Kidney (tissue), 14 donors: ENCODE measurements around the gene GPN2. TPM values are rescaled to one million over a fixed set of nuclear protein-coding genes. Genes with fewer than 3 reads are reported as not detected.

Experiments
- DNase-seq, 5 donors: peaks; one replicate each; pipeline ENCODE4 v3.0.0-alpha.2; 2013 to 2020
- FAIRE-seq: peaks from 2 replicates; lab custom pipeline; 2012; peaks lifted over from hg19 to GRCh38; lab: Jason Lieb, UNC
- H3K27ac ChIP-seq, 2 donors: one replicate each; pipeline ENCODE4 v1.7.0; 2013; ENCODE audit warnings: low read depth in 2 of 2, low read length in 2 of 2, inconsistent platforms in 1 of 2
- H3K27me3 ChIP-seq: one replicate; pipeline ENCODE4 v1.7.1; 2013; ENCODE audit warnings: low read length, inconsistent platforms; ENCODE audit not compliant: control insufficient read depth, insufficient read depth
- H3K36me3 ChIP-seq, 3 donors: one replicate each; pipeline versions ENCODE4 v1.7.0 to v1.7.1; 2013; ENCODE audit warnings: low read length in 3 of 3, control low read depth in 1 of 3, inconsistent platforms in 1 of 3; ENCODE audit not compliant: insufficient read depth in 3 of 3, control insufficient read depth in 2 of 3
- H3K4me1 ChIP-seq, 3 donors: one replicate each; pipeline versions ENCODE4 v1.7.0 to v1.7.1; 2013; ENCODE audit warnings: low read length in 3 of 3, inconsistent platforms in 1 of 3, low read depth in 1 of 3; ENCODE audit not compliant: control insufficient read depth in 2 of 3, insufficient read depth in 2 of 3
- H3K4me3 ChIP-seq, 3 donors: one replicate each; pipeline versions ENCODE4 v1.7.0 to v1.8.1; 2013; ENCODE audit warnings: low read length in 3 of 3, control low read depth in 1 of 3, inconsistent platforms in 1 of 3
- H3K9ac ChIP-seq, 3 donors: one replicate each; pipeline versions ENCODE4 v1.7.0 to v1.7.1; 2013; ENCODE audit warnings: low read length in 3 of 3, control low read depth in 1 of 3, inconsistent platforms in 1 of 3
- H3K9me3 ChIP-seq, 3 donors: one replicate each; pipeline versions ENCODE4 v1.7.0 to v1.7.1; 2013; ENCODE audit warnings: low read length in 3 of 3, control low read depth in 1 of 3, inconsistent platforms in 1 of 3; ENCODE audit not compliant: control insufficient read depth in 2 of 3, insufficient read depth in 1 of 3
- intact Hi-C: fragments of 100-400 bp; cut with DNase I; formaldehyde crosslinking; loops from one replicate; pipeline ENCODE4 v1.11.1; 2022
- polyA plus RNA-seq: library from polyadenylated mRNA; stranded (reverse); fragments of 350-450 nt; fragmentation: Illumina TruSeq; extraction: RNeasy Lipid Tissue Mini Kit (QIAGEN cat#74804); gene quantifications from one replicate; pipeline ENCODE4 v1.2.3, GENCODE V29; 2014; ENCODE audit warnings: low read depth, low replicate concordance; ENCODE audit not compliant: insufficient read depth
- total RNA-seq: library from RNA; stranded (reverse); fragmentation: NEBNext Ultra II Directional; extraction: Animal tissue kit (Norgen Biotek cat#: 25700); gene quantifications from one replicate; pipeline ENCODE4 v1.2.1, GENCODE V29; 2021
- TF ChIP-seq, protein P1 (sequence below): IDR thresholded peaks from 3 replicates; pipeline ENCODE4 v1.5.1; 2012; ENCODE audit warnings: mild to moderate bottlenecking, moderate library complexity, borderline replicate concordance; ENCODE audit not compliant: insufficient read depth; ENCODE audit errors: extremely low read depth
- donor health status: control.
- donor health status: control.
- donor health status: control.
- donor health status: control.
- donor health status: control.
- donor health status: DM: yes; HTN: yes; CAD: no.
- donor health status: Normal renal cell carcinoma (clear cell type).

GPN2 gene
- total and polyA plus RNA-seq, 2 donors from 2014 or later, result 24.6 to 28.8 TPM

DNA sequence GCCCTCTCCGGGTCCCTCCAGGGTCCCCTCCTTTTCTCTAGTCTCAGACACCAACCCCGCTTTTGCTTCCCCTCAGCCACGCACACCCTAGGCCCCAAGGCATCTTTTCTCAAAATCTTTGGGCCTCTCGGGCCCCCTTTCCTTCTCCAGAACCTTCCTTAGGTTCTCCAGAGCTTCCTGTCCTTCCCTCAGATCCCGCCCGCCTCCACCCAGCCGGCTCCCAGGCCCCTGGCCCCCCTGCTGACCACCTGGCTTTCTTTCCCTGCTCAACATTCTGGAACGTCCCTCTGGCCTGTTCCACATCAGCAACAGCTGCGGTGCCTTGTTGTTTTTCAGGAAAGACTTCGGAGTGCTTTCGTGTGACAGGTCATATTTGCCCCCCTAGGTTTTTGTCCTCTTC lies 62.4 kb downstream of the GPN2 start:
- TF ChIP-seq, protein P1, sequence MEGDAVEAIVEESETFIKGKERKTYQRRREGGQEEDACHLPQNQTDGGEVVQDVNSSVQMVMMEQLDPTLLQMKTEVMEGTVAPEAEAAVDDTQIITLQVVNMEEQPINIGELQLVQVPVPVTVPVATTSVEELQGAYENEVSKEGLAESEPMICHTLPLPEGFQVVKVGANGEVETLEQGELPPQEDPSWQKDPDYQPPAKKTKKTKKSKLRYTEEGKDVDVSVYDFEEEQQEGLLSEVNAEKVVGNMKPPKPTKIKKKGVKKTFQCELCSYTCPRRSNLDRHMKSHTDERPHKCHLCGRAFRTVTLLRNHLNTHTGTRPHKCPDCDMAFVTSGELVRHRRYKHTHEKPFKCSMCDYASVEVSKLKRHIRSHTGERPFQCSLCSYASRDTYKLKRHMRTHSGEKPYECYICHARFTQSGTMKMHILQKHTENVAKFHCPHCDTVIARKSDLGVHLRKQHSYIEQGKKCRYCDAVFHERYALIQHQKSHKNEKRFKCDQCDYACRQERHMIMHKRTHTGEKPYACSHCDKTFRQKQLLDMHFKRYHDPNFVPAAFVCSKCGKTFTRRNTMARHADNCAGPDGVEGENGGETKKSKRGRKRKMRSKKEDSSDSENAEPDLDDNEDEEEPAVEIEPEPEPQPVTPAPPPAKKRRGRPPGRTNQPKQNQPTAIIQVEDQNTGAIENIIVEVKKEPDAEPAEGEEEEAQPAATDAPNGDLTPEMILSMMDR, result no peak
- FAIRE-seq (no peak), DNase-seq (peak; percentile 57 to 83 (median 68))
- H3K4me1 ChIP-seq, result peaks cover 0 to 17% (median 4%) of the 10 kb centered on the region in 3 donors
- no peaks in the 10 kb centered on the region for H3K27me3 ChIP-seq
- peaks cover 0 to 7% (median 0%) of the 10 kb centered on the region in 3 donors for H3K36me3 ChIP-seq
- peak overlapping the region; percentile 8 to 59 (median 40) for H3K4me3 ChIP-seq
- intact Hi-C loops, result no loop called here
- H3K9ac ChIP-seq, result peak overlapping the region in 1 of 3 donors; percentile 58
- H3K9me3 ChIP-seq, result no peaks in the 10 kb centered on the region
- no peak overlapping the region for H3K27ac ChIP-seq

DNA sequence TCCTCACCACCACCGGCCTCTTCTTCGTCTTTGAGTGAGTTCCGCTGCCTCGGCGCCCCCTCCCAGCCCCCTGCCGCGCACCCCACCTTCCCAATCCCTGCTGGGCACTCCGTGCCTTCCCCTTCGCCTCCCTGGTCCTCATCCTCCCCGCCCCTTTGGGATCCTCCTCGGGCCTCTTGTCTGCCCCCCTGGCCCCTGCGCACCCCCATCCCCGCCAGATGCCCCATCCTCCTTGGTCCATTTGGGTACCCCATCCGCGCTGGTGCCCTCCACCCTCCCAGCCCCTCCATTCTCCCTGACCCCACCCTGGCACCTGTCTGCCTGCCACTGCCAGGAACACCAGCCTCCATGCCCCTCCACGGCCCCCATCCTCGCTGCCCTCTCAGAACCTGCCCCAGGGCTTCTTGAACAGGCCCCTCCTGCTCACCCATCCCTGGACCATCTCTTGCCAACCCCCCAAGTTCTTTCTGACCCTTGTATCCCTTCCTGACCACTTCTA lies 62.9 kb downstream of the GPN2 start:
- Histone ChIP-seq H3K27me3 (no peaks in the 10 kb centered on the region), H3K27ac (no peak overlapping the region), H3K9me3 (no peaks in the 10 kb centered on the region), H3K4me3 (peak overlapping the region; percentile 40 to 59 (median 58)), H3K4me1 (peaks cover 0 to 17% (median 4%) of the 10 kb centered on the region in 3 donors), H3K36me3 (peaks cover 0 to 5% (median 0%) of the 10 kb centered on the region in 3 donors), H3K9ac (peak overlapping the region in 1 of 3 donors; percentile 58)
- TF ChIP-seq, protein P1, result no peak
- FAIRE-seq (no peak), DNase-seq (peak in 2 of 5 donors; percentile 69 to 85)
- intact Hi-C loops, result no loop called here

DNA sequence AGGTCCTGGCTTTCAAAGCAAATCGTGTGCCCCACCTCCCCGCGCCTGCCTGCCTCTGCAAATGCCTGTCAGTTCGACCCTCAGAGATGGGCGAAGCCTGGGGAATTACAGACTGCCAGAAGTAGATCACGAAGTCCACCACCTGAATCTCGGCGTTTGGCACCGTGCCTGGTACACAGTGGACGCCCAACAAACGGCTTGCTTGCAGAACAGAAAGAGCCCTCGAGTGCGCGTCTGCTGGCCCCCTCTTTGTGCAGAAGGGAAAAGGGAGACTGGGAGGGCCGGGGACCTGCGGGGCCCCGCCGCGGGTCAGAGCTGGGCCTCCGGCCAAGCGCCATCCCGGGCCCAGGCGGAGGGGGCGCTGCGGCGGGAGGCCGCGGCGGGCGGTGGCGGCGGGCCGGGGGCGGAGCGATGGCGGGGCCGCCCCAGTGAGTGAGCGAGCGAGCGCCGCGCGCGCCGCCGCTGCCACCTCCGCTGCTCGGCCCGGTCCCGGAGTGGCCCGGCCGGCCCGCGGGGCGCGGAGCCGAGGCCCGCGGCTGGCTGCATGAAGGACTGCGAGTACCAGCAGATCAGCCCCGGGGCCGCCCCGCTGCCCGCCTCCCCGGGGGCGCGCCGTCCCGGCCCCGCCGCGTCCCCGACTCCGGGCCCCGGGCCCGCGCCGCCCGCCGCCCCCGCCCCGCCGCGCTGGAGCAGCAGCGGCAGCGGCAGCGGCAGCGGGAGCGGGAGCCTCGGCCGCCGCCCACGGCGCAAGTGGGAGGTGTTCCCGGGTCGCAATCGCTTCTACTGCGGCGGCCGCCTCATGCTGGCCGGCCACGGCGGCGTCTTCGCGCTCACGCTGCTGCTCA lies 63.6 kb downstream of the GPN2 start, which contains the start of gene ZDHHC18:
Gene ZDHHC18, plus strand, starts transcription at position 428 of the 845 bp plus-strand sequence. Its CDS starts 117 bp downstream, at position 545.
- DNase-seq (peak; percentile 55 to 88 (median 84)), FAIRE-seq (no peak)
- H3K9ac ChIP-seq, result peak within 1 kb of the TSS; percentile 58 to 80 (median 73)
- peak within 1 kb of the TSS; percentile 71 to 79 (median 73) for H3K4me3 ChIP-seq
- H3K9me3 ChIP-seq, result no peaks in the 10 kb centered on the region
- TF ChIP-seq, protein P1, result peak; percentile 56
- H3K27ac ChIP-seq, result peak within 1 kb of the TSS; percentile 65 to 74
- peaks cover 0 to 17% (median 4%) of the 10 kb centered on the region in 3 donors for H3K4me1 ChIP-seq
- intact Hi-C loops, result no loop called here
- H3K36me3 ChIP-seq, result no peaks in the 10 kb centered on the region
- H3K27me3 ChIP-seq, result no peaks in the 10 kb centered on the region

Other genes starting within 250 kb of the GPN2 start
- gene ARID1A, start 194.3 kb downstream of the GPN2 start, total RNA-seq, result 71.7 TPM
- 9.9 TPM for gene ARID1A, start 194.3 kb downstream of the GPN2 start, polyA plus RNA-seq
- 13.8 TPM for gene PIGV, start 102.3 kb downstream of the GPN2 start, total RNA-seq
- gene PIGV, start 102.3 kb downstream of the GPN2 start, polyA plus RNA-seq, result 15.5 TPM
- gene ZDHHC18, start 63.6 kb downstream of the GPN2 start, total RNA-seq, result 15.6 TPM
- gene ZDHHC18, start 63.6 kb downstream of the GPN2 start, polyA plus RNA-seq, result 6.7 TPM
- 44.7 TPM for gene SFN, start 27.1 kb downstream of the GPN2 start, total RNA-seq
- gene SFN, start 27.1 kb downstream of the GPN2 start, polyA plus RNA-seq, result 2.9 TPM
- 15.8 TPM for gene GPATCH3, start 10.2 kb upstream of the GPN2 start, total RNA-seq
- gene GPATCH3, start 10.2 kb upstream of the GPN2 start, polyA plus RNA-seq, result 15.8 TPM
- gene NR0B2, start 23.7 kb upstream of the GPN2 start, total RNA-seq, result 0.79 TPM
- gene NR0B2, start 23.7 kb upstream of the GPN2 start, polyA plus RNA-seq, result 16.5 TPM
- gene NUDC, start 31.5 kb upstream of the GPN2 start, total RNA-seq, result 61.5 TPM
- gene NUDC, start 31.5 kb upstream of the GPN2 start, polyA plus RNA-seq, result 112 TPM
- gene KDF1, start 70.2 kb upstream of the GPN2 start, total RNA-seq, result 14.1 TPM
- gene KDF1, start 70.2 kb upstream of the GPN2 start, polyA plus RNA-seq, result 19.3 TPM
- 38.3 TPM for gene TRNP1, start 103.4 kb upstream of the GPN2 start, total RNA-seq
- gene TRNP1, start 103.4 kb upstream of the GPN2 start, polyA plus RNA-seq, result 33.0 TPM
- 10.2 TPM for gene TENT5B, start 122.6 kb upstream of the GPN2 start, total RNA-seq
- 12.6 TPM for gene TENT5B, start 122.6 kb upstream of the GPN2 start, polyA plus RNA-seq